HTERT RPE-1 (cell line): ENCODE measurements around the gene ZNF205.
"Not testable (repeated sequence)": the region's sequence is repeated elsewhere in the genome, so short reads cannot be mapped to it uniquely, and the experiment has no call there.

Source experiments
- in situ Hi-C: fragments of 300-500 bp; cut with MboI; formaldehyde crosslinking; loops from 4 replicates; pipeline ENCODE4 v1.14.3; 2020; ENCODE audit warnings: low sequenced_read_pairs

The ZNF205 gene

GRCh38 chr16:3165111-3165822 lies 52.9 kb downstream of the ZNF205 start:
- in situ Hi-C loops: no loop called here

GRCh38 chr16:3166505-3166886 lies 54.1 kb downstream of the ZNF205 start:
- in situ Hi-C loops: no loop called here

GRCh38 chr16:3168729-3169128 lies 56.3 kb downstream of the ZNF205 start:
- in situ Hi-C loops: not testable (repeated sequence)
